Vagina (tissue), 2 donors: Measurements from ENCODE around the gene PPP1R12C.

Experiments used
- CTCF ChIP-seq, 3 experiments: fragments of 450-650 bp in 2 of 3; fragments of 200-600 bp in 1 of 3; sonication (generic) in 1 of 3; IDR thresholded peaks; one replicate each; pipeline ENCODE4 v1.5.1; 2017 to 2019; ENCODE audit warnings: antibody characterized with exemption in 3 of 3, mild to moderate bottlenecking in 2 of 3, moderate library complexity in 2 of 3
- POLR2A ChIP-seq, 2 donors: fragments of 450-650 bp; IDR thresholded peaks; one replicate each; pipeline ENCODE4 v1.6.1; 2017; ENCODE audit warnings: antibody characterized with exemption in 2 of 2, mild to moderate bottlenecking in 2 of 2, moderate library complexity in 2 of 2

DNA sequence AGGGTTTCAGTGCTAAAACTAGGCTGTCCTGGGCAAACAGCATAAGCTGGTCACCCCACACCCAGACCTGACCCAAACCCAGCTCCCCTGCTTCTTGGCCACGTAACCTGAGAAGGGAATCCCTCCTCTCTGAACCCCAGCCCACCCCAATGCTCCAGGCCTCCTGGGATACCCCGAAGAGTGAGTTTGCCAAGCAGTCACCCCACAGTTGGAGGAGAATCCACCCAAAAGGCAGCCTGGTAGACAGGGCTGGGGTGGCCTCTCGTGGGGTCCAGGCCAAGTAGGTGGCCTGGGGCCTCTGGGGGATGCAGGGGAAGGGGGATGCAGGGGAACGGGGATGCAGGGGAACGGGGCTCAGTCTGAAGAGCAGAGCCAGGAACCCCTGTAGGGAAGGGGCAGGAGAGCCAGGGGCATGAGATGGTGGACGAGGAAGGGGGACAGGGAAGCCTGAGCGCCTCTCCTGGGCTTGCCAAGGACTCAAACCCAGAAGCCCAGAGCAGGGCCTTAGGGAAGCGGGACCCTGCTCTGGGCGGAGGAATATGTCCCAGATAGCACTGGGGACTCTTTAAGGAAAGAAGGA, 2.8 kb downstream of the PPP1R12C start:
- TF ChIP-seq CTCF (IDR thresholded peaks at IDR 0.05) (no peak), POLR2A (IDR thresholded peaks at IDR 0.05) (no peak)
